Brain microvascular endothelial cell (primary cell): ENCODE data around the gene LCA5.

Source experiments
- DNase-seq: peaks from one replicate; pipeline ENCODE4 v3.0.0-alpha.2; 2020
- H3K27ac ChIP-seq: fragments of 250-450 bp; sonication (Bioruptor Pico); 2 replicates; pipeline ENCODE4 v1.5.1; 2020; ENCODE audit warnings: mild to moderate bottlenecking, moderate library complexity
- H3K27me3 ChIP-seq: fragments of 250-450 bp; sonication (Bioruptor Pico); replicated peaks from 2 replicates; pipeline ENCODE4 v1.5.1; 2020; ENCODE audit warnings: mild to moderate bottlenecking
- H3K36me3 ChIP-seq: fragments of 250-450 bp; sonication (Bioruptor Pico); replicated peaks from 2 replicates; pipeline ENCODE4 v1.5.1; 2020; ENCODE audit warnings: mild to moderate bottlenecking
- H3K4me3 ChIP-seq: 2 replicates; pipeline ENCODE4 v1.5.1; 2011; ENCODE audit warnings: low read depth, mild to moderate bottlenecking, control low read depth, low read length, moderate library complexity
- CTCF ChIP-seq: IDR thresholded peaks from 2 replicates; pipeline ENCODE4 v1.5.1; 2011; ENCODE audit warnings: low read depth, mild to moderate bottlenecking, moderate library complexity, low read length, control low read depth, inconsistent platforms; ENCODE audit errors: missing control alignments
- in situ Hi-C: cut with HindIII; loops from 2 replicates; pipeline ENCODE4 v1.10.0; 2017; ENCODE audit warnings: low sequenced_read_pairs, low pct_ligation_motif_present

LCA5 gene

GRCh38 chr6:79520534-79520933 lies 16.7 kb downstream of the LCA5 start:
- no peaks in the 10 kb centered on the region for H3K27me3 ChIP-seq
- in situ Hi-C loops: no loop called here
- no peak overlapping the region for H3K27ac ChIP-seq
- no peak for TF ChIP-seq CTCF
- H3K36me3 ChIP-seq: no peaks in the 10 kb centered on the region
- no peak overlapping the region for H3K4me3 ChIP-seq
- no peak for DNase-seq

- in situ Hi-C loops: no loop called here
- TF ChIP-seq CTCF: no peak
- no peaks in the 10 kb centered on the region for H3K36me3 ChIP-seq
Observed at GRCh38 chr6:79518842-79519241, 18.4 kb downstream of the LCA5 start.

GRCh38 chr6:79515436-79515835 lies 21.8 kb downstream of the LCA5 start:
- in situ Hi-C loops: no loop called here
- Histone ChIP-seq H3K27ac (no peak overlapping the region), H3K4me3 (no peak overlapping the region), H3K27me3 (no peaks in the 10 kb centered on the region), H3K36me3 (no peaks in the 10 kb centered on the region)
- TF ChIP-seq CTCF: no peak
- no peak for DNase-seq

More at GRCh38 chr6:79518842-79519241, 18.4 kb downstream of the LCA5 start:
- no peak for DNase-seq
- H3K27me3 ChIP-seq: no peaks in the 10 kb centered on the region
- H3K27ac ChIP-seq: no peak overlapping the region
- no peak overlapping the region for H3K4me3 ChIP-seq

GRCh38 chr6:79513111-79513510 lies 24.1 kb downstream of the LCA5 start:
- no peak for TF ChIP-seq CTCF
- in situ Hi-C loops: no loop called here
- Histone ChIP-seq H3K27me3 (no peaks in the 10 kb centered on the region), H3K36me3 (no peaks in the 10 kb centered on the region), H3K27ac (no peak overlapping the region), H3K4me3 (peak overlapping the region; percentile 15)
- no peak for DNase-seq

- DNase-seq: no peak
- H3K4me3 ChIP-seq: no peak overlapping the region
- no peaks in the 10 kb centered on the region for H3K36me3 ChIP-seq
- in situ Hi-C loops: no loop called here
- H3K27ac ChIP-seq: no peak overlapping the region
- no peaks in the 10 kb centered on the region for H3K27me3 ChIP-seq
- no peak for TF ChIP-seq CTCF
Observed at GRCh38 chr6:79512014-79512413, 25.2 kb downstream of the LCA5 start.

GRCh38 chr6:79510707-79511106 lies 26.5 kb downstream of the LCA5 start:
- Histone ChIP-seq H3K4me3 (no peak overlapping the region), H3K27me3 (no peaks in the 10 kb centered on the region), H3K36me3 (no peaks in the 10 kb centered on the region), H3K27ac (no peak overlapping the region)
- no peak for DNase-seq
- in situ Hi-C loops: no loop called here
- TF ChIP-seq CTCF: no peak
